HFF-Myc (cell line): ENCODE data around the gene SLC25A23.

Experiments used
- DNase-seq: peaks from one replicate; pipeline ENCODE4 v3.0.0-alpha.2; 2011; ENCODE audit warnings: low read depth; ENCODE audit errors: extremely low read depth
- H3K4me3 ChIP-seq: replicated peaks from 2 replicates; pipeline ENCODE4 v1.5.1; 2011; ENCODE audit warnings: low read depth, mild to moderate bottlenecking, control low read depth, low read length
- TF ChIP-seq, protein P1 (sequence below): IDR thresholded peaks from 2 replicates; pipeline ENCODE4 v1.5.1; 2012; ENCODE audit warnings: mild to moderate bottlenecking, low read depth, low read length, control low read depth; ENCODE audit errors: missing control alignments

SLC25A23 gene

DNA sequence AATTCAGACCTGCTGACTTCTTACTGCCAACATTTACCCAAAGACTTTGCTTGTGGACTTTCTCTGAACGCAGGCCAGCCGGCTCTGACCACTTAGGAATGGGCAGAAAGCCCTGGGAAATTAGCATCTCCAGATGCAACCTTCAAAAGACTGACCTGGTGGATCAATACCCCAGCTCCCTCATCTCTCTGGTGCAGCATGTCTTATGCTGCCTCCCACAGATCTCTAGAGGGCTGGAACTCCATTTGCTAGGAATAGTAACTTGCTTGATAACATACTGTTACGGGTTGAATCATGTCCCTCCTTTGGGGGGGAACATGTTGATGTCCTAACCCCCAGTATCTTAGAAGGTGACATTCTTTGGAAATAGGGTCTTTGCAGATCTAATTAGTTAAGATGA lies 13.1 kb downstream of the SLC25A23 start:
- DNase-seq: no peak
- TF ChIP-seq, protein P1, sequence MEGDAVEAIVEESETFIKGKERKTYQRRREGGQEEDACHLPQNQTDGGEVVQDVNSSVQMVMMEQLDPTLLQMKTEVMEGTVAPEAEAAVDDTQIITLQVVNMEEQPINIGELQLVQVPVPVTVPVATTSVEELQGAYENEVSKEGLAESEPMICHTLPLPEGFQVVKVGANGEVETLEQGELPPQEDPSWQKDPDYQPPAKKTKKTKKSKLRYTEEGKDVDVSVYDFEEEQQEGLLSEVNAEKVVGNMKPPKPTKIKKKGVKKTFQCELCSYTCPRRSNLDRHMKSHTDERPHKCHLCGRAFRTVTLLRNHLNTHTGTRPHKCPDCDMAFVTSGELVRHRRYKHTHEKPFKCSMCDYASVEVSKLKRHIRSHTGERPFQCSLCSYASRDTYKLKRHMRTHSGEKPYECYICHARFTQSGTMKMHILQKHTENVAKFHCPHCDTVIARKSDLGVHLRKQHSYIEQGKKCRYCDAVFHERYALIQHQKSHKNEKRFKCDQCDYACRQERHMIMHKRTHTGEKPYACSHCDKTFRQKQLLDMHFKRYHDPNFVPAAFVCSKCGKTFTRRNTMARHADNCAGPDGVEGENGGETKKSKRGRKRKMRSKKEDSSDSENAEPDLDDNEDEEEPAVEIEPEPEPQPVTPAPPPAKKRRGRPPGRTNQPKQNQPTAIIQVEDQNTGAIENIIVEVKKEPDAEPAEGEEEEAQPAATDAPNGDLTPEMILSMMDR: no peak

DNA sequence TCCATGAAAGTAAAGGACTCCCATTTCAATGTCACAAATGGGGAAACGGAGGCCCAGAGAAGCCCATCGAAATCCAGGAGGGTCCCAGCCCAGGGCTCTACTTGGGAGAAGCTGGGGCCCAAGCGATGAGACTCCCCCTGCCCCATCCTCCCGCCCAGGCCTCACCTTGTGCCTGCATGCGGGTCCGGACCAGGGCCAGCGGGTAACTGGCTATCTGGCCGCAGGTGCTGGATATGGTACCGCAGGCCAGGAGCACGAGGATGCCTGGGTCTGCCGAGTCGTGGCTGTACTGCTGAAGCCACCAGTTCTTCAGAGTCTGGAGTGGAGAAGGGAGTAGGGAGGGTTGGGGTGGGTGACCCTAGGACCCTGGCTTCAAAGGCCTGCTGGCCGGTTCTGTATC lies 15.6 kb downstream of the SLC25A23 start:
- no peak for DNase-seq
- H3K4me3 ChIP-seq: no peak overlapping the region
- TF ChIP-seq, protein P1: no peak

More for the DNA sequence above, 13.1 kb downstream of the SLC25A23 start:
- H3K4me3 ChIP-seq: no peak overlapping the region

DNA sequence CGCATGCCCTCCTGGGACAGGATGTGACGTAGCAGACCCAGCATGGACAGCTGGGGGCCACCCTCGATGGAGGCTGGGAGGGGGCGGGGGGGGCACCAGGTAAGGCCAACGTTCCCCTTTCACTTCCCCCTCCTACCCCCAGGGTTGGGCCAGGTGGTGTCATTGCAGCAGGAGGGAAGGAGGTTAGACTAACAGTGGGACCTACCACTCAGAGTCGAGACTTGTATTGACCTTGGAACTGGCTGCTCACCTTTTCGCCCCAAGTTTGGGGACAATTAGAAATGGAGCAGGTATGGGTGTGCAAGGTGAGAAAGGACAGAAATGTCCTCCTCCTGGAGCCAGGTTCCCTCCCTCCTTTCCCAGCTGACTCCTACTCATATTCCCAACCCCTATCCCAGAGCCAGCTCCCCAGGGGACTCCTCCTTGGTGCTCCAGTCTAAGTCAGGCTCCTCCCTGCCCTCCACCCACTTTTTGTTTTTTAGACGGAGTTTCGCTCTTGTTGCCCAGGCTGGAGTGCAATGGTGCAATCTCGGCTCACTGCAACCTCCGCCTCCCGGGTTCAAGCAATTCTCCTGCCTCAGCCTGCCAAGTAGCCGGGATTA lies 17.4 kb downstream of the SLC25A23 start:
- TF ChIP-seq, protein P1: no peak
- no peak overlapping the region for H3K4me3 ChIP-seq

DNA sequence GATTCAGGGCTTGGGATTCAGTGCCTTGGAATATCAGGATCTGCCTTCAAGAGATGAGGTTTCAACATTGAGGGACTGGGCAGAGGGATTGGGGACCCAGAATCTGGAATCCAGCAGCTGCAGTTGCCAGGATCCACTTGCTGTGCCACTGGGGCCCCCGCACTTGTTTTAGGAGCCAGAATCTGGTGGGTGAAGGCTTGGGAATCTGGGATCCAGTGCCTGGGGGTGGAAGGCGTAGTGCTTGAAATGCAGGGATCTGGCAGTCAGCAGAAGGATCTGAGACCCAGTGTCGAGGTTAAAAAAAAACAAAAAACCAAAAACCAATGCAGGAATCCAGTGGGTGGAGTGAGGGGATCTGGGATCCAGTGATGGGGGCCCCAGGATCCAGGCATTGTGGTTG lies 18.7 kb downstream of the SLC25A23 start:
- TF ChIP-seq, protein P1: no peak
- H3K4me3 ChIP-seq: no peak overlapping the region
- no peak for DNase-seq

More for the DNA sequence above, 17.4 kb downstream of the SLC25A23 start:
- DNase-seq: no peak

DNA sequence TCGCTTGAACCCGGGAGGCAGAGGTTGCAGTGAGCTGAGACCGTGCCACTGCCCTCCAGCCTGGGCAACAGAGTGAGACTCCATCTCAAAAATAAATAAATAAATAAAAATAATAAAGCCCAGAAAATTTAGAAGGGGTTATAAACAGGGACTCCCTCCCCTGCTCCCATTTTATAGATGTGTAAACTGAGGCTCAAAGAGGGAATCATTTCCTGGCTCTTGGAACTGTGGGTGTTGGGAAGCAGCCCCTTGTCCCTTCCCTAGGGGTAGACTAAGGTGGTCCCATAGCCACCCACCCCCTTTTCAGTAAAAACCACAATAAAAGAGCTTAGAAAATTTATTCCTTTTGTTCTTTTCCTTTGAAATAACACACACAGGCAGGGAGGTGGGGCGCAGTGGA lies 19.8 kb downstream of the SLC25A23 start:
- TF ChIP-seq, protein P1: no peak
- H3K4me3 ChIP-seq: no peak overlapping the region
- no peak for DNase-seq

DNA sequence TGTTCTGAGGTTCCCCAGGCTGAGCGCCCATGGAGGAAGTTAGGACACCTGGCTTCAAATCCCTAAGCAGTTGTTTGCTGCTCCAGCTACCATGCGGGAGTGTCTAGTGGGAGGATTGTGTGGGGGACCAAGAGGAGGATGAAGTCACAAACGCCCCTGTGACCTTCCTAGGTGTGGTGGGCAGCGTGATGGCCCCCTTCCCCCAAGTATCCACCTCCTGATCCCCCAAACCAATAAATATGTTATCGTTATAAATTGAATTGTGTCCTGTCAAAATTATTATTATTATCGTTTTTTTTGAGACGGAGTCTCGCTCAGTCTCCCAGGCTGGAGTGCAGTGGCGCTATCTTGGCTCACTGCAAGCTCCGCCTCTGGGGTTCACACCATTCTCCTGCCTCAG lies 25.9 kb downstream of the SLC25A23 start, which contains the start of gene SLC25A41:
TSS of gene SLC25A41 (minus strand) at position 101 of the 400 bp plus-strand sequence. CDS start at position 31, 70 bp downstream.
- DNase-seq: no peak
- TF ChIP-seq, protein P1: no peak
- no peak within 1 kb of the TSS for H3K4me3 ChIP-seq

DNA sequence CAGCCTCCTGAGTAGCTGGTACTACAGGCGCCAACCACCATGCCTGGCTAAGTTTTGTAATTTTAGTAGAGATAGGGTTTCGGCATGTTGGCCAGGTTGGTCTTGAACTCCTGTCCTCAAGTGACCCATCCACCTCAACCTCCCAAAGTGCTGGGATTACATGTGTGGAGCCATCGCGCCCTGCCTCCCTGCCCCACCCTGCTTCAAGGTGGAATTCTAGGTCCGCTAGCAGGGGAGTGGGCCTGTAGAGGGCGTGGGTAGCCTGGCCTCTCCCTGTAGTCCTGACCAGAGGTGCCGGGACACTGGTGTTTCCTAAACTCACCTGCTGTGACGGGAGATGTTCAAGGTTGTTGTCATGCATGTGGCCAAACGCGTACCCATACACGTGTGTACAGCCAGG lies 26.4 kb downstream of the SLC25A23 start:
- H3K4me3 ChIP-seq: no peak overlapping the region
- TF ChIP-seq, protein P1: no peak
- no peak for DNase-seq
